Brain microvascular endothelial cell (primary cell): ENCODE data around the gene SPATS2L.

Experiments
- DNase-seq: peaks from one replicate; pipeline ENCODE4 v3.0.0-alpha.2; 2020
- H3K27ac ChIP-seq: fragments of 250-450 bp; sonication (Bioruptor Pico); 2 replicates; pipeline ENCODE4 v1.5.1; 2020; ENCODE audit warnings: mild to moderate bottlenecking, moderate library complexity
- H3K27me3 ChIP-seq: fragments of 250-450 bp; sonication (Bioruptor Pico); replicated peaks from 2 replicates; pipeline ENCODE4 v1.5.1; 2020; ENCODE audit warnings: mild to moderate bottlenecking
- H3K36me3 ChIP-seq: fragments of 250-450 bp; sonication (Bioruptor Pico); replicated peaks from 2 replicates; pipeline ENCODE4 v1.5.1; 2020; ENCODE audit warnings: mild to moderate bottlenecking
- H3K4me3 ChIP-seq: 2 replicates; pipeline ENCODE4 v1.5.1; 2011; ENCODE audit warnings: low read depth, mild to moderate bottlenecking, control low read depth, low read length, moderate library complexity
- CTCF ChIP-seq: IDR thresholded peaks from 2 replicates; pipeline ENCODE4 v1.5.1; 2011; ENCODE audit warnings: low read depth, mild to moderate bottlenecking, moderate library complexity, low read length, control low read depth, inconsistent platforms; ENCODE audit errors: missing control alignments
- in situ Hi-C: cut with HindIII; loops from 2 replicates; pipeline ENCODE4 v1.10.0; 2017; ENCODE audit warnings: low sequenced_read_pairs, low pct_ligation_motif_present

The SPATS2L gene

GRCh38 chr2:200349868-200350267, 43.4 kb downstream of the SPATS2L start:
- no peak overlapping the region for H3K27ac ChIP-seq
- no peak overlapping the region for H3K4me3 ChIP-seq
- no peak for TF ChIP-seq CTCF
- peaks cover 5% of the 10 kb centered on the region for H3K36me3 ChIP-seq
- DNase-seq = no peak
- no peaks in the 10 kb centered on the region for H3K27me3 ChIP-seq
- in situ Hi-C loops = no loop called here

- peaks cover 5% of the 10 kb centered on the region for H3K36me3 ChIP-seq
- H3K27me3 ChIP-seq = no peaks in the 10 kb centered on the region
- peak; percentile 60 for DNase-seq
- H3K27ac ChIP-seq = peak overlapping the region; percentile 50
- H3K4me3 ChIP-seq = no peak overlapping the region
- TF ChIP-seq CTCF = no peak
- in situ Hi-C loops = no loop called here
Measured at GRCh38 chr2:200350850-200351285, 44.4 kb downstream of the SPATS2L start.

- in situ Hi-C loops = no loop called here
- DNase-seq = no peak
- TF ChIP-seq CTCF = no peak
- Histone ChIP-seq H3K27ac (no peak overlapping the region), H3K4me3 (no peak overlapping the region), H3K27me3 (no peaks in the 10 kb centered on the region), H3K36me3 (peaks cover 5% of the 10 kb centered on the region)
Measured at GRCh38 chr2:200351815-200352214, 45.3 kb downstream of the SPATS2L start.

GRCh38 chr2:200352636-200353035, 46.1 kb downstream of the SPATS2L start:
- no peaks in the 10 kb centered on the region for H3K27me3 ChIP-seq
- no peak overlapping the region for H3K4me3 ChIP-seq
- H3K27ac ChIP-seq = peak overlapping the region; percentile 64
- in situ Hi-C loops = no loop called here
- H3K36me3 ChIP-seq = peaks cover 5% of the 10 kb centered on the region
- TF ChIP-seq CTCF = no peak
- peak; percentile 74 for DNase-seq

GRCh38 chr2:200353120-200353519, 46.6 kb downstream of the SPATS2L start:
- Histone ChIP-seq H3K27ac (peak overlapping the region; percentile 64), H3K4me3 (no peak overlapping the region), H3K27me3 (no peaks in the 10 kb centered on the region), H3K36me3 (peaks cover 4% of the 10 kb centered on the region)
- in situ Hi-C loops = no loop called here
- no peak for TF ChIP-seq CTCF
- DNase-seq = no peak

GRCh38 chr2:200353874-200354273, 47.4 kb downstream of the SPATS2L start:
- no peaks in the 10 kb centered on the region for H3K27me3 ChIP-seq
- H3K36me3 ChIP-seq = peaks cover 3% of the 10 kb centered on the region
- in situ Hi-C loops = no loop called here
- no peak for TF ChIP-seq CTCF
- no peak overlapping the region for H3K4me3 ChIP-seq
- H3K27ac ChIP-seq = no peak overlapping the region
- DNase-seq = no peak
